Measurements from ENCODE around the gene OR2G6.

The OR2G6 gene

GRCh38 chr1:248576260-248576980, 68.5 kb downstream of the OR2G6 start:
- DNase-seq (ENCODE audit: low read depth): no peak
